Mesenchymal stem cell (in vitro differentiated cells and primary cell): Measurements from ENCODE around the gene DIP2C.

Experiments used
- DNase-seq: peaks from one replicate; pipeline ENCODE4 v3.0.0-alpha.2; 2013
- H2AFZ ChIP-seq: one replicate; pipeline ENCODE4 v1.6.1; 2013; ENCODE audit warnings: low read depth, mild to moderate bottlenecking, control low read depth, inconsistent platforms, low read length, moderate library complexity
- H2AK5ac ChIP-seq: 2 replicates; pipeline ENCODE4 v1.6.1; 2013; ENCODE audit warnings: low read length, moderate library complexity, mild to moderate bottlenecking, inconsistent platforms; ENCODE audit not compliant: severe bottlenecking
- H2BK120ac ChIP-seq: one replicate; pipeline ENCODE4 v1.6.1; 2013; ENCODE audit warnings: low read depth, mild to moderate bottlenecking, inconsistent platforms, low read length, moderate library complexity
- H2BK12ac ChIP-seq, 2 experiments: one replicate each; pipeline ENCODE4 v1.6.1; 2013; ENCODE audit warnings: inconsistent platforms in 2 of 2, low read length in 2 of 2, mild to moderate bottlenecking in 2 of 2, moderate library complexity in 2 of 2, control low read depth in 1 of 2
- H2BK15ac ChIP-seq: one replicate; pipeline ENCODE4 v1.6.1; 2013; ENCODE audit warnings: mild to moderate bottlenecking, low read depth, inconsistent platforms; ENCODE audit not compliant: poor library complexity, severe bottlenecking
- H2BK5ac ChIP-seq: 2 replicates; pipeline ENCODE4 v1.6.1; 2013; ENCODE audit warnings: low read depth, mild to moderate bottlenecking, low read length, control low read depth, inconsistent platforms; ENCODE audit not compliant: poor library complexity, severe bottlenecking
- H3K14ac ChIP-seq, 2 experiments: one replicate each; pipeline ENCODE4 v1.6.1; 2013; ENCODE audit warnings: inconsistent platforms in 2 of 2, low read length in 2 of 2, control low read depth in 1 of 2, mild to moderate bottlenecking in 1 of 2, moderate library complexity in 1 of 2
- H3K18ac ChIP-seq, 2 experiments: one replicate each; pipeline ENCODE4 v1.6.1; 2013; ENCODE audit warnings: inconsistent platforms in 2 of 2, low read length in 2 of 2, control low read depth in 1 of 2, low read depth in 1 of 2, mild to moderate bottlenecking in 1 of 2
- H3K23ac ChIP-seq, 2 experiments: one replicate each; pipeline ENCODE4 v1.6.1; 2013; ENCODE audit warnings: inconsistent platforms in 2 of 2, low read length in 2 of 2, mild to moderate bottlenecking in 2 of 2, moderate library complexity in 2 of 2, control low read depth in 1 of 2
- H3K27ac ChIP-seq: 2 replicates; pipeline ENCODE4 v1.5.1; 2013; ENCODE audit warnings: mild to moderate bottlenecking, moderate library complexity, low read length, control low read depth, inconsistent platforms; ENCODE audit not compliant: poor library complexity, severe bottlenecking
- H3K27me3 ChIP-seq, 2 experiments: 2 replicates each; pipeline versions ENCODE4 v1.6.1 to v1.7.0; 2013; ENCODE audit warnings: low read length in 2 of 2, mild to moderate bottlenecking in 2 of 2, moderate library complexity in 2 of 2, control low read depth in 1 of 2, inconsistent platforms in 1 of 2; ENCODE audit not compliant: control insufficient read depth in 1 of 2, insufficient read depth in 1 of 2
- H3K36me3 ChIP-seq, 2 experiments: 2 replicates each; pipeline versions ENCODE4 v1.6.1 to v1.7.0; 2013; ENCODE audit warnings: low read length in 2 of 2, control low read depth in 1 of 2, inconsistent platforms in 1 of 2, low read depth in 1 of 2, mild to moderate bottlenecking in 1 of 2; ENCODE audit not compliant: insufficient read depth in 2 of 2, control insufficient read depth in 1 of 2
- H3K4ac ChIP-seq, 2 experiments: one replicate each; pipeline ENCODE4 v1.6.1; 2013; ENCODE audit warnings: inconsistent platforms in 2 of 2, low read length in 2 of 2, mild to moderate bottlenecking in 2 of 2, moderate library complexity in 2 of 2, control low read depth in 1 of 2, low read depth in 1 of 2
- H3K4me1 ChIP-seq: 2 replicates; pipeline ENCODE4 v1.6.1; 2013; ENCODE audit warnings: low read depth, low read length, control low read depth; ENCODE audit not compliant: control insufficient read depth, insufficient read depth
- H3K4me2 ChIP-seq: 2 replicates; pipeline ENCODE4 v1.6.1; 2013; ENCODE audit warnings: low read length, mild to moderate bottlenecking, inconsistent platforms; ENCODE audit not compliant: poor library complexity, severe bottlenecking
- H3K4me3 ChIP-seq, 2 experiments: 2 replicates each; pipeline versions ENCODE4 v1.5.1 to v1.7.0; 2013; ENCODE audit warnings: low read length in 2 of 2, mild to moderate bottlenecking in 2 of 2, control low read depth in 1 of 2, low read depth in 1 of 2; ENCODE audit not compliant: insufficient read depth in 1 of 2
- H3K79me1 ChIP-seq: replicated peaks from 2 replicates; pipeline ENCODE4 v1.6.1; 2013; ENCODE audit warnings: mild to moderate bottlenecking, control low read depth, low read length, inconsistent platforms; ENCODE audit not compliant: poor library complexity, severe bottlenecking
- H3K9ac ChIP-seq: 2 replicates; pipeline ENCODE4 v1.7.0; 2013; ENCODE audit warnings: mild to moderate bottlenecking, low read length, moderate library complexity
- H3K9me3 ChIP-seq: 2 replicates; pipeline ENCODE4 v1.7.0; 2013; ENCODE audit warnings: mild to moderate bottlenecking, low read length; ENCODE audit not compliant: control insufficient read depth
- H4K8ac ChIP-seq: one replicate; pipeline ENCODE4 v1.6.1; 2013; ENCODE audit warnings: inconsistent platforms, mild to moderate bottlenecking, low read length, moderate library complexity
- H4K91ac ChIP-seq: one replicate; pipeline ENCODE4 v1.6.1; 2013; ENCODE audit warnings: mild to moderate bottlenecking, low read length, inconsistent platforms
- WGBS: methylation state at CpG from one replicate; pipeline ENCODE4 v1.1.7; 2013; ENCODE audit warnings: mixed read lengths; 5-methylcytosine and 5-hydroxymethylcytosine counted together

DIP2C gene

DNA sequence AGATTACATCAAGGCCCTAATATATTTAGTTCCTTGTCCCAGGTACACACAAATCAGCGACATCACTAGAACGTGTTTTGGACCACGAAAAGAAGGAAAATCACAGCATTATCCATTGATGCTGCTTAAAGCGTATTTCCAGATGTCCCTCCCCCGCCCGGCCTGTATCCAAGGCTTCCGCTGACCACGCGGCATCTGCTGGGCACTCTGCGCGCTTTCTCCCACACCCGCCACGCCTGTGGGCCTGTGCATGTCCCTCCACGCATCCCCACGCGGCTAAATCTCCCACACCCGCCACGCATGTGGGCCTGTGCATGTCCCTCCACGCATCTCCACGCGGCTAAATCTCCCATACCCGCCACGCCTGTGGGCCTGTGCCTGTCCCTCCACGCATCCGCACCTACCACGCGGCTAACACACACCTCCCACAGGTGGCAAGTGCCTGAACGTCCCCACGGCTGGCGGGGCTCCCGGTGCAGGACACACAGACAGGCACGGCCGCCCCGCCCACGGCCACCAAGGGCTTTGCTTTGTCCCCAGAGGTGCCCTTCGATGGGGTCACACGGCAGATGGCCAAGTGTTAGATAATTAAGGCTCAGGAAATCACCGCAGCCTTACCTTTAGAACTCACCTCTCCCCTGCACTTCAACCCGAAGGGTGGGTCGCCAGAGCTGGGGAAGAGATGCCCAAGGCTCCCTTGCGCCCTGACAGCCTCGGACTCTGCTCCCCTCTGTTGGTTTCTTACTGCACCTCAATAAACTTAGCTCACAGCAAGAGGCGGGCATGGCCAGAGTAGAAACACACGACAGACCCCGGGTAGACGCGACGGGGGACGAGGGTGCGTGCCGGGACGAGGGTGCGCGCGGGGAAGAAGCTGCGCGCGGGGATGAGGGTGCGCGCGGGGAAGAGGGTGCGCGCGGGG is 49.5 kb downstream of the DIP2C start:
- Histone ChIP-seq H3K36me3 (peaks cover 5 to 27% of the 10 kb centered on the region in 2 experiments), H3K18ac (no peak overlapping the region), H2AFZ (no peak overlapping the region), H3K9me3 (peaks cover 5% of the 10 kb centered on the region), H2BK15ac (no peak overlapping the region), H2BK5ac (no peak overlapping the region), H3K14ac (peak overlapping the region in 1 of 2 experiments; percentile 30), H2BK120ac (no peak overlapping the region), H3K4me2 (no peak overlapping the region), H3K9ac (no peak overlapping the region), H3K27me3 (no peaks in the 10 kb centered on the region), H3K4me3 (no peak overlapping the region), H3K4me1 (peaks cover 16% of the 10 kb centered on the region), H2AK5ac (no peak overlapping the region), H3K27ac (no peak overlapping the region), H4K8ac (no peak overlapping the region), H4K91ac (peak overlapping the region; percentile 66), H2BK12ac (no peak overlapping the region), H3K4ac (no peak overlapping the region), H3K79me1 (peaks cover 54% of the 10 kb centered on the region), H3K23ac (no peak overlapping the region)
- DNase-seq: no peak
- 97% methylated on average over 64 of the region's 64 CpGs for WGBS

- Histone ChIP-seq H2BK12ac (no peak overlapping the region), H3K4me2 (no peak overlapping the region), H3K14ac (no peak overlapping the region), H3K27me3 (no peaks in the 10 kb centered on the region), H3K23ac (no peak overlapping the region), H2BK5ac (no peak overlapping the region), H2AK5ac (no peak overlapping the region), H4K8ac (no peak overlapping the region), H3K9ac (no peak overlapping the region), H4K91ac (no peak overlapping the region), H2BK120ac (no peak overlapping the region), H3K4ac (no peak overlapping the region), H3K18ac (no peak overlapping the region), H3K9me3 (no peaks in the 10 kb centered on the region), H3K36me3 (peaks cover 0 to 22% of the 10 kb centered on the region in 2 experiments), H3K79me1 (peaks cover 52% of the 10 kb centered on the region), H2AFZ (no peak overlapping the region), H2BK15ac (no peak overlapping the region), H3K27ac (no peak overlapping the region), H3K4me3 (no peak overlapping the region), H3K4me1 (peaks cover 19% of the 10 kb centered on the region)
- no peak for DNase-seq
- 94% methylated on average over 42 of the region's 42 CpGs for WGBS
Observed at GRCh38 chr10:639001-639750, 50.3 kb downstream of the DIP2C start.

GRCh38 chr10:637771-638195 is 51.7 kb downstream of the DIP2C start:
- Histone ChIP-seq H2BK12ac (no peak overlapping the region), H2BK15ac (no peak overlapping the region), H4K8ac (no peak overlapping the region), H3K79me1 (peaks cover 55% of the 10 kb centered on the region), H3K36me3 (peaks cover 0 to 22% of the 10 kb centered on the region in 2 experiments), H3K9ac (no peak overlapping the region), H3K4me3 (no peak overlapping the region), H3K4ac (no peak overlapping the region), H3K9me3 (no peaks in the 10 kb centered on the region), H3K4me1 (peaks cover 24% of the 10 kb centered on the region), H2BK5ac (no peak overlapping the region), H2BK120ac (no peak overlapping the region), H3K14ac (no peak overlapping the region), H3K4me2 (no peak overlapping the region), H2AK5ac (no peak overlapping the region), H3K23ac (no peak overlapping the region), H4K91ac (no peak overlapping the region), H3K27ac (no peak overlapping the region), H3K27me3 (no peaks in the 10 kb centered on the region), H3K18ac (no peak overlapping the region), H2AFZ (no peak overlapping the region)
- 95% methylated on average over 9 of the region's 9 CpGs for WGBS
- DNase-seq: no peak

GRCh38 chr10:637221-637620 is 52.2 kb downstream of the DIP2C start:
- H3K36me3 ChIP-seq: peaks cover 0 to 22% of the 10 kb centered on the region in 2 experiments
- H2AFZ ChIP-seq: no peak overlapping the region
- no peak overlapping the region for H2BK15ac ChIP-seq
- no peak overlapping the region for H3K4me2 ChIP-seq
- H2BK120ac ChIP-seq: no peak overlapping the region
- H2BK5ac ChIP-seq: no peak overlapping the region
- H3K9ac ChIP-seq: no peak overlapping the region
- no peak overlapping the region for H3K4ac ChIP-seq
- H4K91ac ChIP-seq: no peak overlapping the region
- no peak overlapping the region for H3K27ac ChIP-seq
- no peak overlapping the region for H2BK12ac ChIP-seq
- H3K4me3 ChIP-seq: no peak overlapping the region
- H3K23ac ChIP-seq: no peak overlapping the region
- H3K9me3 ChIP-seq: no peaks in the 10 kb centered on the region
- DNase-seq: no peak
- no peak overlapping the region for H3K18ac ChIP-seq
- H3K14ac ChIP-seq: no peak overlapping the region
- H3K79me1 ChIP-seq: peaks cover 55% of the 10 kb centered on the region
- H3K4me1 ChIP-seq: peaks cover 24% of the 10 kb centered on the region
- 97% methylated on average over 8 of the region's 8 CpGs for WGBS
- H2AK5ac ChIP-seq: peak overlapping the region; percentile 53
- no peaks in the 10 kb centered on the region for H3K27me3 ChIP-seq
- no peak overlapping the region for H4K8ac ChIP-seq
